Measurements from ENCODE around the gene B4GALT2.

- TF ChIP-seq CTCF (IDR thresholded peaks at IDR 0.05) (no peak), POLR2A (IDR thresholded peaks at IDR 0.05) (no peak)
Observed at GRCh38 chr1:44020464-44020863, 41.5 kb downstream of the B4GALT2 start.

Measured in adrenal gland (tissue), 5 donors.